ENCODE data around the gene SP3. TPM values are rescaled to one million over a fixed set of nuclear protein-coding genes. Genes with fewer than 3 reads are reported as not detected.

The SP3 gene
- total RNA-seq, 2 experiments from 2014 or later, result 115 to 150 TPM

GRCh38 chr2:173862612-173863217 lies 102.5 kb downstream of the SP3 start:
- BruUV-seq (replicated peaks), result no TSS peak
- POLR2A ChIA-PET, result interaction anchor here (1.4 to 3.9 kb wide), 3 partner anchors 8 to 13 kb away, joined by 3 to 16 read pairs (median 6); no protein-coding TSS in a partner anchor
- H3K9me3 ChIP-seq (ENCODE audit: low read length), result no peaks in the 10 kb centered on the region
- no peak overlapping the region for H3K4me2 ChIP-seq (ENCODE audit: low read length)
- TF ChIP-seq EZH2phosphoT487 (IDR thresholded peaks at IDR 0.05; ENCODE audit: borderline replicate concordance, low read depth, low read length), result no peak
- TF ChIP-seq, protein P1, sequence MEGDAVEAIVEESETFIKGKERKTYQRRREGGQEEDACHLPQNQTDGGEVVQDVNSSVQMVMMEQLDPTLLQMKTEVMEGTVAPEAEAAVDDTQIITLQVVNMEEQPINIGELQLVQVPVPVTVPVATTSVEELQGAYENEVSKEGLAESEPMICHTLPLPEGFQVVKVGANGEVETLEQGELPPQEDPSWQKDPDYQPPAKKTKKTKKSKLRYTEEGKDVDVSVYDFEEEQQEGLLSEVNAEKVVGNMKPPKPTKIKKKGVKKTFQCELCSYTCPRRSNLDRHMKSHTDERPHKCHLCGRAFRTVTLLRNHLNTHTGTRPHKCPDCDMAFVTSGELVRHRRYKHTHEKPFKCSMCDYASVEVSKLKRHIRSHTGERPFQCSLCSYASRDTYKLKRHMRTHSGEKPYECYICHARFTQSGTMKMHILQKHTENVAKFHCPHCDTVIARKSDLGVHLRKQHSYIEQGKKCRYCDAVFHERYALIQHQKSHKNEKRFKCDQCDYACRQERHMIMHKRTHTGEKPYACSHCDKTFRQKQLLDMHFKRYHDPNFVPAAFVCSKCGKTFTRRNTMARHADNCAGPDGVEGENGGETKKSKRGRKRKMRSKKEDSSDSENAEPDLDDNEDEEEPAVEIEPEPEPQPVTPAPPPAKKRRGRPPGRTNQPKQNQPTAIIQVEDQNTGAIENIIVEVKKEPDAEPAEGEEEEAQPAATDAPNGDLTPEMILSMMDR (conservative IDR thresholded peaks at IDR 0.05; ENCODE audit: low read length), result no peak
- no peaks in the 10 kb centered on the region for H3K36me3 ChIP-seq (ENCODE audit: insufficient read depth, low read length)
- H3K27ac ChIP-seq (ENCODE audit: low read depth, low read length, poor library complexity, severe bottlenecking), result no peak overlapping the region
- intact Hi-C loops (cut with micrococcal nuclease; ENCODE audit: unreplicated experiment), result no loop called here
- H3K79me2 ChIP-seq (ENCODE audit: insufficient read depth, low read depth, low read length), result no peaks in the 10 kb centered on the region
- H3K9me2 ChIP-seq (ENCODE audit: insufficient read depth, low read length), result no peaks in the 10 kb centered on the region
- no peak overlapping the region for H3K4me3 ChIP-seq (ENCODE audit: low read depth, low read length, poor library complexity, severe bottlenecking)
- no peak for DNase-seq (ENCODE audit: low spot score)
- peaks cover 32% of the 10 kb centered on the region for H3K4me1 ChIP-seq (ENCODE audit: insufficient read depth, low read length, poor library complexity, severe bottlenecking)
- CTCF ChIA-PET (ENCODE audit: unreplicated experiment), result interaction anchor here (1.5 kb wide), 1 partner anchor 12 kb away, joined by 3 read pairs; no protein-coding TSS in a partner anchor
- no peak overlapping the region for H2AFZ ChIP-seq (ENCODE audit: low read length)
- H4K20me1 ChIP-seq (ENCODE audit: insufficient read depth, low read length), result no peaks in the 10 kb centered on the region

DNA sequence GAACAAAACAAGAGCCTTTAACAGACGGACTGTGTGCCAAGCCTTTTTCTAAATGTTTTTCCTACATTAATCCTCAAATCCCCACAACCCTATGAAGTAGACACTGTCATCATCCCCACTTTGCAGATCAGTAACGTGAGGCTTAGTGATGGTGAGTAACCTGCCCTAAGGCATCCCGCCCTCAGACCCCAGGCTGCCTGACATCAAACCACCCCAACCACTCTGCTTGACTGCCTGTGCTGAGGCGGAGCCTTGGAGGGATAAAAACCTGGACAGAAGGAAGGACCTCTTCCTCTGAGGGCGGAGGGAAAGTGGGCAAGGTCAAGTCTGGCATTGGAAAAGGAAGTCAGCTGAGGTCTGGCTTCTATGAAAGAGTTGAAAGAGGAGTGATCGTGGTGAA lies 104.6 kb downstream of the SP3 start:
- Histone ChIP-seq H3K9me2 (ENCODE audit: insufficient read depth, low read length) (no peaks in the 10 kb centered on the region), H2AFZ (ENCODE audit: low read length) (no peak overlapping the region), H3K36me3 (ENCODE audit: insufficient read depth, low read length) (no peaks in the 10 kb centered on the region), H3K79me2 (ENCODE audit: insufficient read depth, low read depth, low read length) (no peaks in the 10 kb centered on the region), H3K27ac (ENCODE audit: low read depth, low read length, poor library complexity, severe bottlenecking) (no peak overlapping the region), H3K9me3 (ENCODE audit: low read length) (no peaks in the 10 kb centered on the region), H4K20me1 (ENCODE audit: insufficient read depth, low read length) (no peaks in the 10 kb centered on the region), H3K4me3 (ENCODE audit: low read depth, low read length, poor library complexity, severe bottlenecking) (no peak overlapping the region), H3K4me2 (ENCODE audit: low read length) (no peak overlapping the region), H3K4me1 (ENCODE audit: insufficient read depth, low read length, poor library complexity, severe bottlenecking) (peaks cover 41% of the 10 kb centered on the region)
- no TSS peak for BruUV-seq (replicated peaks)
- no peak for DNase-seq (ENCODE audit: low spot score)
- no peak for TF ChIP-seq EZH2phosphoT487 (IDR thresholded peaks at IDR 0.05; ENCODE audit: borderline replicate concordance, low read depth, low read length)
- TF ChIP-seq, protein P1 (conservative IDR thresholded peaks at IDR 0.05; ENCODE audit: low read length), result no peak
- ChIA-PET CTCF (ENCODE audit: unreplicated experiment) (no interaction called here), POLR2A (interaction anchor here (0.6 kb wide), 1 partner anchor 210 kb away, joined by 5 read pairs; no protein-coding TSS in a partner anchor)
- intact Hi-C loops (cut with micrococcal nuclease; ENCODE audit: unreplicated experiment), result no loop called here

DNA sequence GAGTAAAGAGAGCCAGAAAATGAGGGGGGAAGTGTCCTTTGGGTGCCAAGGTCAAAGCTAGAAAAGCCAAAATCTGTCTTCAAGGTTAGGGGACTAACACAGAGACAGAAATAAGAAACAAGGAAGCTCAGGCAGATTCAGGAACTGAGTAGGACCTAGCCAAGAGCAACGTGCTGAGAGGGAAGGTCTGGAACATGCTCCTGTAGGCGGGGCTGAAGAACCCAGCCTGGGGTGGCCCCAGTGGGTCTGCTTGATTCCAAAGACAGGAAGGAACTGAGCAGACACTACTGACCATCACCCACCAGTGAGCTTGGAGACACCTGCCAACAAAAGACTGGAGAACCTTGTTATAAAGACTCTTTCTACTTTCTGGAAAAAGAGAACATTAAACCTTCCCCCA lies 105.1 kb downstream of the SP3 start:
- BruUV-seq (replicated peaks), result no TSS peak

More for the DNA sequence above, 105.1 kb downstream of the SP3 start:
- Histone ChIP-seq H3K4me3 (ENCODE audit: low read depth, low read length, poor library complexity, severe bottlenecking) (no peak overlapping the region), H3K9me2 (ENCODE audit: insufficient read depth, low read length) (no peaks in the 10 kb centered on the region), H3K27ac (ENCODE audit: low read depth, low read length, poor library complexity, severe bottlenecking) (no peak overlapping the region), H4K20me1 (ENCODE audit: insufficient read depth, low read length) (no peaks in the 10 kb centered on the region), H3K4me1 (ENCODE audit: insufficient read depth, low read length, poor library complexity, severe bottlenecking) (peaks cover 41% of the 10 kb centered on the region), H3K36me3 (ENCODE audit: insufficient read depth, low read length) (no peaks in the 10 kb centered on the region), H3K79me2 (ENCODE audit: insufficient read depth, low read depth, low read length) (no peaks in the 10 kb centered on the region), H2AFZ (ENCODE audit: low read length) (no peak overlapping the region; the same call in 1 of the 2 replicates), H3K9me3 (ENCODE audit: low read length) (no peaks in the 10 kb centered on the region), H3K4me2 (ENCODE audit: low read length) (0 out of 2 replicates have a peak overlapping the region, but pooled peaks have one; percentile 2)
- ChIA-PET POLR2A (interaction anchor here (0.6 kb wide), 1 partner anchor 210 kb away, joined by 5 read pairs; no protein-coding TSS in a partner anchor), CTCF (ENCODE audit: unreplicated experiment) (no interaction called here)
- intact Hi-C loops (cut with micrococcal nuclease; ENCODE audit: unreplicated experiment), result no loop called here
- no peak for TF ChIP-seq EZH2phosphoT487 (IDR thresholded peaks at IDR 0.05; ENCODE audit: borderline replicate concordance, low read depth, low read length)
- TF ChIP-seq, protein P1 (conservative IDR thresholded peaks at IDR 0.05; ENCODE audit: low read length), result no peak
- no peak for DNase-seq (ENCODE audit: low spot score)
